RCC 7860 (cell line): ENCODE results near the gene STXBP2.

Experiments
- DNase-seq: peaks from one replicate; pipeline ENCODE4 v3.0.0-alpha.2; 2015; ENCODE audit warnings: low spot score
- FAIRE-seq: peaks from 2 replicates; lab custom pipeline; 2012; peaks lifted over from hg19 to GRCh38; lab: Jason Lieb, UNC

The STXBP2 gene

GRCh38 chr19:7648265-7649014 lies 11.5 kb downstream of the STXBP2 start:
- DNase-seq (no peak), FAIRE-seq (no peak)

GRCh38 chr19:7650148-7650547 lies 13.2 kb downstream of the STXBP2 start:
- DNase-seq = no peak
- no peak for FAIRE-seq

- peak; percentile 58 for FAIRE-seq
- DNase-seq = peak; percentile 53
Measured at GRCh38 chr19:7652061-7652641, 15.2 kb downstream of the STXBP2 start.

DNA sequence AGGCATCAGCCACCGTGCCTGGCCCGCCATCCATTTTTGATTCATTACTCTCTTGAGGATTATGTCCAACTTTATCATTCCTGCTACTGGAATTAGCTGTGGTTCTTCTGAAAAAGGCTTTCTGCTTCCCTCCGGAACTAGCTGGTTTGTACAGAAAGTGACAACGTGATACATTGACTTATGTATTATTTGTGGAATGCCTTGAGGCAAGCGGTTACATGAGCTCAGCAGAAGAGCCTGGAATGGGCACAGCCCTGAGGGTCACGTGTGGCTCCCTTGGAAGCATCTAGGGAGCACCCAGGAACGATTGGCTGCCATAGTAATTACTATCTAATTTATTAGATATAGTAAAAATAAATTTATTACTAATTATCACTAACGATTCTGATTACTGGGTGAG lies 17.5 kb downstream of the STXBP2 start:
- FAIRE-seq (no peak), DNase-seq (no peak)

DNA sequence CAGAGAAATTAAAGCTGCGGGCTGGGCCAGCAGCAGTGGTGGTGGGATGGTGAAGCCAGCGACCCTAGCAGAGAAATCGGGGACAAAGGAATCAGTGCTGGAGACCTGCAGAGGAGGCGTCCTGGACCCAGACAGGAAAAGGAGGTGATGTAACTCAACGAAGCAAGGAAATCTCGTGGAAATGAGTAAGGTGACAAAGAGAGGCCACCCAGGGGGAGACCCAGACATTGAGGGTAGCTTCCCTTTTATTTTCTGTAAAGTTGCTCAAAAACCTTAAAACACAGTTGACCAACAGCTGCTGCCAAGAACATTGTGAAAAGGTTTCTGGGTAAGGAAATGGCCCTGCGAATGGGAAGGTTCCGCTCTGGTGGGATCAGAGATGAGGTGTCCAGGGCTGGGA lies 18.7 kb downstream of the STXBP2 start:
- DNase-seq (no peak), FAIRE-seq (no peak)

GRCh38 chr19:7657131-7657751 lies 20.3 kb downstream of the STXBP2 start:
- DNase-seq (no peak), FAIRE-seq (no peak)

DNA sequence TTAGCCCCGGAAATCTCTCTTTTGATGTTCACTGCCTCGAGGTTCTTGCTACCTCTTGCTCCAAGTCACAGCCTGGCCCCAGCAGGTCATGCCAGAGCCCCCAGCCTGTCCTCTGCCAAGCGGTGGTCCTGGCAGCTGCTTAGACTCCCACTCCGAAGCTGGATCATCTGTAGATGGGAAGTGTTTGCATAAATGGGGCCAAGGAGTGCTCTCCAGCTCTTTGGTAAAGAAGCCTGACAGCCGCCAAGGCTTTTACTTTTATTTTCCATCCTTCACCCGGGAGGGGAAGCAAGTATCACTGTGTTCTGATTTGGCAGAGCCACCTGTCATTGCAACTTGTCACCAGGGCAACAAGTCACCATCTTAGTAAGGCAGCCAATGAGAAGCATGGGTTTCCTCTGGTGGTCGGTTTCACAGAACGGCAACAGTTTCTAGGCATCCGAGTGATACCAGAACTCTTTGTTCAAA lies 21.3 kb downstream of the STXBP2 start:
- FAIRE-seq = no peak
- no peak for DNase-seq

DNA sequence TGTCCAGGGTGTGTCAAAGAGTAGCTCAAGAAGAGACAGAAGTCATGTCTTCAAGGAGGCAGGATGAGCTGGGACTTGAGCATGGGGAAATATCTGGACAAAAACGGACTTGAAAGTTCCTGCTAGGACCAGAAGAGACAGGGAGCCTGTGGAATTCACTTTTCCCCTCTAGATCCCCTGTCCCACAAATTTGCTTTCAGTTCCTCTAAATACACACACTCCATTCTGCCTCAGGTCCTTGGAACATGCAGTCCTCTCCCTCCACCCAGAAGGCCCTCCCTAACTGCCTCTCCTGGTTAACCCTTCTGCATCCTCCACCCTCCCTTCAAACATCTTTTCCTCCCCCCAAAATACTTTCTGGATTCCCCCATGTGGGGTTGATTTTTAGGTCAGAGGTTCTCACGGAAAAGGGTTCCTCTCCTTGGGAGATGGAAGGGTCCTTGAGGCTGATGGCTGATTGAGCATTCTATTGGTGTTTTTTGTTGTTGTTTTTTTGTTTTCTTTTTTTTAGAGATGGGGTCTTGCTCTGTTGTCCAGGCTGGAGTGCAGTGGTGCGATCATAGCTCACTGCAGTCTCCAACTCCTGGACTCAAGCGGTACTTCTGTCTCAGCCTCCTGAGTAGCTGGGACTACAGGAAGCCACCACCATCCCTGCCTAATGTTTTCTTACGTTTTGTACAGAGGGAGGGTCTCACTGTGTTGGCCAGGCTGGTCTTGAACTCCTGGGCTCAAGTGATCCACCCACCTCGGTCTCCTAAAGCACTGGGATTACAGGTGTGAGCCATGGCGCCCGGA lies 25.0 kb downstream of the STXBP2 start:
- DNase-seq (no peak), FAIRE-seq (no peak)

- no peak for DNase-seq
Measured at GRCh38 chr19:7662657-7663056, 25.7 kb downstream of the STXBP2 start.

GRCh38 chr19:7663706-7664105 lies 26.8 kb downstream of the STXBP2 start:
- no peak for FAIRE-seq
- no peak for DNase-seq

More at GRCh38 chr19:7662657-7663056, 25.7 kb downstream of the STXBP2 start:
- no peak for FAIRE-seq

- no peak for FAIRE-seq
- DNase-seq = no peak
Measured at GRCh38 chr19:7665076-7665475, 28.2 kb downstream of the STXBP2 start.

DNA sequence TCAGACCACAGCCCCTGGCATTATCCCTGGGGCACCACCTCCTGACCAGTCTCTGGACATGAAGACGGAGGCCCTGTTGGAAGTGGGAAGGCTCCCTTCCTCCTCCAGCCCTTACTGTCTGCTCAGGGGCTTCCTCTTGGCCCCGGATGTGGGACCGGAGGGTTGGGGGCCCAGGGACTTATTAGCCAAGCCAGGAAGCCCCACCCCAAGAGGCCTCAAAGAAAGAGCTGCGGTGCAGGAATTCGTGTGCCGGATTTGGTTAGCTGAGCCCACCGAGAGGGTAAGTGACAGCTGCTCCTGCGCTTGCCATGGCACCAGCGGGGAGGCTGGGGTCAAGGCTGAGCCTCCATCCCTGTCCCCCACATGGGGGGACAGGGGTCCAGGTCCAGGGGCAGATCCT lies 31.9 kb downstream of the STXBP2 start, which contains the start of gene RETN:
TSS of gene RETN (plus strand) at position 208 of the 400 bp plus-strand sequence. CDS start 278 bp downstream, outside the sequence.
- FAIRE-seq = no peak
- DNase-seq = no peak

DNA sequence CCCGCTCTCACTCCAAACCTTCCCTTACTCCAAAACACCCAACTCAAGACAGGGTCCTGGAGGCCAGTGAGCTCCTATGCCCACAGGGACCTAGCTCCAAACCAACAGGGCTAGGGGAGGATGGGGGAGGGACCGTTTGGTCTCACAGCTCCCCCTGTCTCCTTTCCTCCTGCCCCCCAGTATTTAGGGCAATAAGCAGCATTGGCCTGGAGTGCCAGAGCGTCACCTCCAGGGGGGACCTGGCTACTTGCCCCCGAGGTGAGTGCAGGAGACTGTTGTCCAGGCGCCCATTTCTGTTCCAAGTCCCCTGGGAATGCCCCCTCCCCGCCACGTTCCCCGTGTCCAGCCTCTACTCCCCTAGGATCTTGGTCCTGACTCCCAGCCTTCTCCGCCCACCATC lies 32.7 kb downstream of the STXBP2 start:
- no peak for DNase-seq
- FAIRE-seq = no peak

GRCh38 chr19:7670150-7670783 lies 33.4 kb downstream of the STXBP2 start:
- DNase-seq (no peak), FAIRE-seq (no peak)

DNA sequence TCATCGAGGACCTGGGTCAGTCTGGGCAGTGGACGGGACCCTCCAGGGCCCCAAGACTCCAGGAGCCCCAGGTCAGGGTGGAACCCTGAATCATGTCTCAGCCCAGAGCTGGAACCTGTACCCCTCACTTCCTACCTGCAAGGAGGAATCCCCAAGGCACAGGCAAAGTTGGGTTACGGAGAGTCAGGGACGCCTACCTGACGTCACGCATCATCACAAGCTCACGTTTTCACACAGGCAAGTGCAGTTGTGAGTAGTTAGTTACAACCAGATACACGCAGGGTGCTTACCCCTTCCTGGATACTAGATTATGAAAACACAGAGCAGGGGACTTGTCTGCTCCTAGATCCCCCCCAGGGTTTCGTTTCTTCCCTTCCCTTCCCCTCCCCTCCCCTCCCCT lies 33.9 kb downstream of the STXBP2 start:
- DNase-seq = no peak
- FAIRE-seq = no peak

DNA sequence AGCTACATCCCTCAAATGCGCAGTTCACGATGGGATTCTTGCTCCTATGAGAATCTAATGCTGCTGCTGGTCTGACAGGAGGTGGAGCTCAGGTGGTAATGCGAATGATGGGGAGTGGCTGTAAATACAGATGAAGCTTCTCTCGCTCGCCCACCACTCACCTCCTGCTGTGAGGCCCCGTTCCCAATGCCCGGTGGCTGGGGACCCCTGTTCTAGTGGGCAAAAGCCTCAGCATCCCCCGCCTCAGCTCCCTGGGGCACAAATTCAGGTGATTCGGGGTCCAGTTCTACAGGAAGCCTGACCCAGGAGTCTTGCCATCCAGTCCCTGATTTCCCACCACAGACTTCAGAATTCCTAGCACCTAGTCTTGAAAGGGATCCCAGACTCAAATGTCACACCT lies 35.6 kb downstream of the STXBP2 start:
- no peak for FAIRE-seq

GRCh38 chr19:7674010-7675005 lies 37.4 kb downstream of the STXBP2 start:
- DNase-seq = peak; percentile 5
- no peak for FAIRE-seq

More for the DNA sequence above, 35.6 kb downstream of the STXBP2 start:
- no peak for DNase-seq

- DNase-seq = no peak
Measured at GRCh38 chr19:7676376-7676775, 39.5 kb downstream of the STXBP2 start.

DNA sequence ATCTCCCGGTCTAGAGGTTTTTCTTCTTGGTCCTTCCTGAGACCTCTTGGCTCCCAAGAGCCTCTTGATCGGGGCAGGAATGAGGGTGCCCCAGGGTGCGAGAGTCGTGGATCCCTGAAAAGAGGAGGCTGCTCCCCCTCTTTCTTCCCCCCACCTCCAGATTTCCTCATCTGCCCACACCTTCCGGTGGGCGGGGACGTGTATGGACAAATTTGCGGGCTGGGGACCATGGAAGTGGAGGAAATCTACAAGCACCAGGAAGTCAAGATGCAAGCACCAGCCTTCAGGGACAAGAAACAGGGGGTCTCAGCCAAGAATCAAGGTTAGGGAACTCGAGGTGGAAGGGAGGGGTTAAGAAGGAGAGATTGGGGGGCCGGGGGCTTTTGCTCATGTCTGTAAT lies 39.9 kb downstream of the STXBP2 start, which contains the start of gene MCEMP1:
TSS of gene MCEMP1 (plus strand) at position 237 of the 400 bp plus-strand sequence. CDS start at position 268, 31 bp downstream.
- FAIRE-seq (no peak), DNase-seq (no peak)

More at GRCh38 chr19:7676376-7676775, 39.5 kb downstream of the STXBP2 start:
- no peak for FAIRE-seq
